HG02943 (cell line): Measurements from ENCODE around the gene DMBX1.

Experiments
- ATAC-seq: cut with Tn5 transposase; IDR thresholded peaks from one replicate; pipeline ENCODE4 v1.9.1; 2021; ENCODE audit warnings: mild to moderate bottlenecking, low read depth, moderate library complexity; ENCODE audit not compliant: unreplicated experiment

The DMBX1 gene

DNA sequence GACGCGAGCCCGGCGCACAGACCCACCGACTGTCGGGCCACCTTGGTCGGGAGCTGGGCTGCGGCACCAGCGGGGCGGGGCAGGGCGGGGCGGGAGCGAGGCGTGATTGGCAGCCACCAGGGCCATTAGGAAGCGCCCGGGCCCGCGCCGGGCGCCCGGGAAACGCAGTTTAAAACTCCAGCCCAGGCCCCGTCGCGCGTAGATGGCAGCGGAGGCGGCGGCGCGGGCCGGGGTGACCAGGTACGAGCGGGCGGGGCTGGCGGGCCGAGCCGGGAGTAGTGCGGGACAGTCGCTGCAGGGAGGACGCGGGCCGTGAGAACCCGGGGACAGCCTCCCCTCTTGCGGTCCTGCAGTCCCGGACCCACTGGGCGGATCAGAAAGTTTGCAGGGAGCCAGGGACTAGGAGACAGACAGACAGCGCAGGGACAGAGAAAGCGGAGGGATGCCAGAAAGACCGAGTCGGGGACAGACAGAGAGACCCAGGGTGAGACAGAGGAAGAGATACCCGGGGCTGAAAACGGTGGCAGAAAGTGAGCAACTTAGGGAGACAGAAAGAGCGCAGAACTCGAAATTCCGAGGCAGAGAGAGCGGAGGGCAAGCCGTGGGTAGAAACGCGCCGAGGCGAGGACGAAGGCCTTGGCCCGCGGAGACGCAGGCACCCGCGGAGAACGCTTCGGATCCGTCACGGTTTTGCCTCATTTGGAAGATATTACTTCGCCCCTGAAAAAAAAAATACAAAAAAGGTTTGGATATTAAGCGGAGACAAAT lies at the start of gene DMBX1:
TSS of gene DMBX1 (plus strand) at position 199 of the 768 bp plus-strand sequence. CDS start 17,175 bp downstream, outside the sequence.
- ATAC-seq = no peak

DNA sequence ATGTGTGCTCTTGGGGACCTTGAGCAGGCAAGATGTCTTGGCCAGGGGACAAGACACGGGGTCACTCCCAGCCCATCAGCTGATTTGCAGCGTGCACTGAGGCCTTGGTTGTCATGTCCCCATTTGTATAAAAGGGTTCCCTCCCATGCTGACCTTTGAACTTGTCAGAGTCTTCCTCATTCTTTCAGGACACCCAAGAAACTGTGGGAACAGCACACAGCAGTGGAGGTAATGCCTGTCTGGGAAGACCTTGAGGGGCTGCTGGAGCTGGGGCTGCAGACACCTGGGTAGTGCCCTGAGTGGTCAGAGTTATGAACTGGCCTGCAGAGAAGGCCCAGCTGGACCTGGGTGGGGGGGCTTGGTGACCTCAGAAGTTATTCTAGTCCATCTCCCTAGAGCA lies 49.2 kb upstream of the DMBX1 start:
- no peak for ATAC-seq

GRCh38 chr1:46442317-46443161 lies 47.1 kb upstream of the DMBX1 start:
- no peak for ATAC-seq

- no peak for ATAC-seq
These were observed 45.2 kb upstream of the DMBX1 start for GRCh38 chr1:46444466-46444865.

DNA sequence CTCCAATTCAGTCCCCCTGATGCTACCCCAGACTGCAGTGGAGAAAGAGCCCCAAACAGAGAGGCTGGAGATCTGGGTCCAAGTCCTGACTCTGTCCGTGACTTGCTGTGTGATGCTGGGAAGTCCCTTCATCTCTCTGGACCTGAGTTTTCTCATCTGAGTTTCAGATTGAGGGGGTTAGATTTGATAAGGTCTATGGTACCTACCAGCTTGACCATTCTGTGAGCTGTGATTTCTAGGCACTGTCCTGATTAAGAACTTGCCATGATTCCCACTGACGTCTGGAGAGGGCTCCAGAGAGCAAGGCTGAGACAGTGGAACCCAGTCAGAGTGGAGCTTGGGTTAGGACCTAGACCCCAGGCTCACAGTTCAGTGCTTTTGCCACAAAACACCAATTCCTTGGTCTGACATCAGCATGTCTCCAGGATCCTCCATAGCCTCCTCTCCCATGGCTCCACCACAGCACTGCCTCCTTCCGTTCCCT lies 43.8 kb upstream of the DMBX1 start:
- no peak for ATAC-seq

DNA sequence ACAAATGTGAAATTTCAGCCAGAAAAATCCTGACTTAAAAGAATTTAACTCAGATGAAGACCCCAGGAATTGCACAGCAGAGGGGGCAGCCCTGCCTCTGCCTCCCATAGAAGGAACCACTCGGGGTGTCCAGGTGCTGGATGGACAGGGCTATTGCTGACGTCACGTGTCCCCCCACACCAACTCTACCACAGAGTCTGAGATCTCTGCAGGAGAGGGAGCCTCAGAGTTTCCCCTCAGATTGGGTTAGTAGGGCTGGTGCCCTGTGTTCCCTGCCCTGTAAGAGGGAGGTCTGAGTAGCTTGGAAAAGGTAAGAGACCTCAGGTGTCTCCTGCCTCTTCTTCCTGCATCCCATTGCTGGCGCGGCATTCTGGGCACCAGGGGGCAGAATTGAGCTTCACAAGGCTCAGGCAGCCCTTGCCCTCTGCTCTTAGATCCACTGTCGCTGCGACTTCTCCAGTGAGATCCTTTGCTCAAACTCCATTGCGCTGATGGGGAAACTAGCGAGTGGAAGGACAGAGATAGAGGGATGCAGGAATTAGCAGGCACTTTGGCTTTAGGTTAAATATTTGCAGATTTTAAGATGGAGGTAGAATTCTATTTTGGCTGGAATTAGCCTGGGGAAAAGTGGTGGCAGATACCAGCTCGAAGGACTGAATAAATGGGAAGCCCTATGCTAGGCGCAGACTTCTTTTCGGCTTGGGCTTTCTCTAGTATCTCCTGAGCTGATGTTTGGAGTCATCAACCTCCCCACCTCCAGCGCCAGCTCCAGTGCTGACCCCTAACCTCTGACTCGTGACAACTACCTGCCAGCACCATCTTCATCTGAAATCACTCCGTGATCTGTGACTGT lies 42.8 kb upstream of the DMBX1 start:
- ATAC-seq = no peak

GRCh38 chr1:46447499-46448108 lies 42.0 kb upstream of the DMBX1 start:
- ATAC-seq = no peak

DNA sequence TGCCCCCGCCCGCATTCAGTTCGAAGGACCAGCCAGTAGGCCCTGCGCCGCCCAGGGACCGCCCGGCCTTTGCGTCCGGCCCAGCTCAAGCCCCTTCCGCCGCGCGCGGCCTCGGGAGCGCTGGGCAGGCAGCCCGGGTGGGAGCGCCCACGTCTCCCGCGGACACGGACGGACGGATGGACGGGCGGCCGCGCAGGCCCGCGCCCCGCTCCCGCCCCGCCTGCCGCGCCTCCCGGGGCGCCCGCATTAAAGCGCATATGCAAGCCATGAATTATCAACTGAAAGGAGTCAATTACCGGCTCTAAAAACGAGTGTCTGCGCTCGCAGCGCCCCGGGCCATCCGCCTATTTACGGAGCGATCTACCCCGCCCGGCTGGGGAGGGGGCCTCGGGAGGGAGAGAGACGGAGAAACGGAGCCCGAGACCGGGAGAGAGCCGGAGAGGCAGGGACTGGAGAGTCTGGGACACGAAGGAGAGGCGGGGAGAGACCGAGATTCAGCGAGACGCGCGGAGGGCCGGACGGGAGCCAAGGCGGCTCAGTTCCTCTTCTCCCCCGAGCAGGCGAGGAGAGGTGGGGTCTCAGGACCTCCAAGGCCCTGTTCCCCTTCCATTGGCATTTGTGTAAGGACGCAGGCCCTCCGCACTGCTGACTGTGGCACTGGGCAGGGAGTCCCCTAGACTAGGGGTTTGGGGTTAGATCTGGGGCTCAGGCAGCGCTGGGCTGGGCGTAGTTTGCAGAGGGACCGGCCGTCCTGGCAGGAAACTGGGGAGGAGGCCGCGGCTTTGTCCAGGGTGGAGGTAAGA lies 41.3 kb upstream of the DMBX1 start:
- ATAC-seq = no peak

DNA sequence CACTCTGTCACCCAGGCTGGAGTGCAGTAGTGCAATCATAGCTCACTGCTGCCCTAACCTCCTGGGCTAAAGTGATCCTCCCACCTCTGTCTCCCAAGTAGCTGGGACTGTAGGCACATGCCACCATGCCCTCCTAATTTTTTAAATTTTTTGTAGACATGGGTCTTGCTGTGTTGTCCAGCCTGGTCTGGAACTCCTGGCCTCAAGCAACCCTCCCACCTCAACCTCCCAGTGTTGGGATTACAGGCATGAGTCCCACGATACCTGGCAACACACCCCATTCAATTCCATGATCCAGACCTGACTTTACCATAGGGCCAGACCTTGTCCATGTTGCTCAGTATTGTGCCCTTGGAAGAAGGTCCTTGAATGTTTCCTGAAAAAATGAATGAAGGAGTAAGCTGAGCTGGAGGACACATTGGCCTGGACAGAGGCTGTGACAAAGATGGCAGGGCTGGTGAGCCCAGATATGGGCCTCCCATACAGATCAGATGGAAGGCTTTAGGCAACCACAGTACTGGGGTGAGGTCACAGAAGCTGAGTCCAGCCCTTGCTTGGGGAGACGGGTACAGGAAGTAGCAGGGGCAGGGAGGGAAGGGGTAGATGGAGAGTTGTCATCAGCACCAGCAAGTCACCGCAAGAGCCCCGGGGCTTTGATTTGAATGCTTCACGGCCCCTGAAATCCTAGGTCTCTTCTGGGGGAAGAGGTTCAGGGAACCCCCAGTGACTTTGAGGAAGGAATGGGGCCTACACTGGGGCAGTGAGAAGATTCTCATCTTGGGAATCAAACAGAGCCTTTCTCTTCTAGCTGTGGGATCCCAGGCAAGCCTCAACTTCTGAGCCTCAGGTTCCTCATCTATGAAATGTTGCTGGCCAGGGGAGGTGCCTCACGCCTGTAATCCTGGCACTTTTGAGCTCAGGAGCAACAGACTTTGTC lies 40.1 kb upstream of the DMBX1 start:
- ATAC-seq = no peak

- no peak for ATAC-seq
These were observed 39.5 kb upstream of the DMBX1 start for GRCh38 chr1:46450160-46450517.

- no peak for ATAC-seq
These were observed 37.4 kb upstream of the DMBX1 start for GRCh38 chr1:46451948-46452930.

GRCh38 chr1:46452931-46453325 lies 36.7 kb upstream of the DMBX1 start:
- no peak for ATAC-seq

DNA sequence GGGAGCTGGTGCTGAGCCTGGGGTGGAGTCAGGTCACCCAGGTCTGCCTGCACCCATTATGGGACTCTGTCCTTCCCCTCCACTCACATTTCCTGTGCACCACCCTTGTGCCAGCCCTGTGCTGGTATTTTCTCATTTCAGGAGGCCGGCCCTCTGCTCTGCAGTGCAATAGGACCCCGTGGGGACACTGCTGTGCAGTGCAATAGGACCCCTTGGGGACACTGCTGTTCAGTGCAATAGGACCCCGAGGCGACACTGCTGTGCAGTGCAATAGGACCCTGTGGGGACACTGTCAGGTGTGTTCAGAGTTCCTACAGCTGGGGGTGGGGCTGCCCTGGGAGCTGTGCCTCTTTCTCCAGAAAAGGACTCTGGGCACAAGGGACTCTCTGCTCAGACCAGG lies 36.2 kb upstream of the DMBX1 start:
- no peak for ATAC-seq

- no peak for ATAC-seq
These were observed 33.7 kb upstream of the DMBX1 start for GRCh38 chr1:46455951-46456350.

DNA sequence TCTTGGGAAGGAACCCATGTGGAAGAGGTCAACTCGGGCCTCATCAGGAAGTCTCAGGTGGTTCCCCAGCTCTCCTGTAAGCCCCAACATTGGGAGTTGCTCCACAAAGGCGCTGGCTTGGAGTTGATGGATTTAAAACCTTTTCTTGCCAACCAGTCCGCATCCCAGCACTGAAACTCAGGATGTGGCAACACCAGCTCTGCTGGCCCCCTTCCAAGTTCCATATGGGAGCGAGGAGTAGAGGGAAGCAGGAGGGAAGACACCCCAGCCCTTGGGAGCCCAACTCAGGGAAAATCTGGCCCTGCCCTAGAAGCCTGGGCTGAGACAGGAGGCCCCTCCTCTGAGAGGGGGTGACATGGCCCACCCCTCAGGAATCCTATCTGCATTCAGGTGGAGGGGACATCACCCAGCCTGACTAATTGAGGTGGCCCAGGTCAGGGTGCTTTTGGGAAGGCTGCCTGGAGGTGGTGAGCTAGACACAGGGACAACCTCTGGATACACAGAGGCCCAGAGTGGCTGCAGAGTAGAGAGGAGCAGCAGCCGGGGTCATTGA lies 33.1 kb upstream of the DMBX1 start:
- ATAC-seq = no peak

GRCh38 chr1:46457178-46457577 lies 32.5 kb upstream of the DMBX1 start:
- ATAC-seq = no peak

- no peak for ATAC-seq
These were observed 31.4 kb upstream of the DMBX1 start for GRCh38 chr1:46458190-46458589.
